Measurements from ENCODE around the gene CRTAC1. TPM values are rescaled to one million over a fixed set of nuclear protein-coding genes. Genes with fewer than 3 reads are reported as not detected.

CRTAC1 gene
- total RNA-seq, 1 donor from 2014 or later = 0.37 TPM

DNA sequence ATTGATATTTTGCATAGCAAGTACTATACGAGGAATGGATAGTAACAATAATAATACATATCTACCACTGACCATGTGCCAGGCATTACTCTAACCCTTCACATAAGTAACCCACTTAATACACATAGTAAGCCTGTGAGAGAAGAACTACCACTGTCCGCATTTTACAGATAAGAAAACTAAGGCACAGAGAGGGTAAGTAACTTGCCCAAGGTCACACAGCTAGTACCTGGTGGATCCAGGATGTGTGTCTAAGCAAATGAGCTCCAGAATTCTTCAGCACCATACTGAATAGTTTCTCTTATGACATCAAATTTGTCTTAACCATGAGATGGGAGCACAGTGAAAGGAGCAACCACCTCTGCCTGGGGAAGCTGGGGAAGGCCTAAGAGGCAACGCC is 10.2 kb downstream of the CRTAC1 start:
- Mint-ChIP-seq H3K36me3 (ENCODE audit: low read depth) (no peaks in the 10 kb centered on the region), H3K27ac (ENCODE audit: unreplicated experiment) (no peak overlapping the region), H3K9me3 (ENCODE audit: low read depth) (no peaks in the 10 kb centered on the region), H3K27me3 (ENCODE audit: low read depth) (peaks cover 70% of the 10 kb centered on the region), H3K4me1 (ENCODE audit: low read depth) (no peaks in the 10 kb centered on the region), H3K4me3 (ENCODE audit: unreplicated experiment) (no peak overlapping the region)
- TF ChIP-seq, protein P1, sequence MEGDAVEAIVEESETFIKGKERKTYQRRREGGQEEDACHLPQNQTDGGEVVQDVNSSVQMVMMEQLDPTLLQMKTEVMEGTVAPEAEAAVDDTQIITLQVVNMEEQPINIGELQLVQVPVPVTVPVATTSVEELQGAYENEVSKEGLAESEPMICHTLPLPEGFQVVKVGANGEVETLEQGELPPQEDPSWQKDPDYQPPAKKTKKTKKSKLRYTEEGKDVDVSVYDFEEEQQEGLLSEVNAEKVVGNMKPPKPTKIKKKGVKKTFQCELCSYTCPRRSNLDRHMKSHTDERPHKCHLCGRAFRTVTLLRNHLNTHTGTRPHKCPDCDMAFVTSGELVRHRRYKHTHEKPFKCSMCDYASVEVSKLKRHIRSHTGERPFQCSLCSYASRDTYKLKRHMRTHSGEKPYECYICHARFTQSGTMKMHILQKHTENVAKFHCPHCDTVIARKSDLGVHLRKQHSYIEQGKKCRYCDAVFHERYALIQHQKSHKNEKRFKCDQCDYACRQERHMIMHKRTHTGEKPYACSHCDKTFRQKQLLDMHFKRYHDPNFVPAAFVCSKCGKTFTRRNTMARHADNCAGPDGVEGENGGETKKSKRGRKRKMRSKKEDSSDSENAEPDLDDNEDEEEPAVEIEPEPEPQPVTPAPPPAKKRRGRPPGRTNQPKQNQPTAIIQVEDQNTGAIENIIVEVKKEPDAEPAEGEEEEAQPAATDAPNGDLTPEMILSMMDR (IDR thresholded peaks at IDR 0.05) = no peak
- DNase-seq (ENCODE audit: low spot score) = no peak

DNA sequence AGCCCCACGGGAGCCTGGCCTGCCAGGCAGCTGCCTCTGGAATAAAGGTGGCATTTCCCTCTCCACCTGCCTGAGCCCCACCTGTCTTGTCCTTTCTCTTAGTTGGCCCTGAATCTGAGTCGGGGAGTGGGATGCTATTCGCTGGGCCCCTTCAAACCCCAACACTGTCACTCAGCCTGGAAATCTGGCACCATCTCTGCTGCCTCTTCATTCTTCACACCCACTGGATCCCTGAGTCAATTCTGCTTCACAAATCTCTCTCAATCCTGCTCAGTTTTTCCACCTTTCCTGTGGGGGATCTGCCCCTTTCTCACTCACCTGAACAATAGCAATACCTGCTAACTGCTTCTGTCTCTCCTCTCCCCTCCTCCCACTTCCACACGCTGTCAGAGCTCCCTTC is 10.6 kb downstream of the CRTAC1 start:
- H3K9me3 Mint-ChIP-seq (ENCODE audit: low read depth) = no peaks in the 10 kb centered on the region
- H3K27ac Mint-ChIP-seq (ENCODE audit: unreplicated experiment) = no peak overlapping the region
- H3K36me3 Mint-ChIP-seq (ENCODE audit: low read depth) = no peaks in the 10 kb centered on the region
- no peak for DNase-seq (ENCODE audit: low spot score)
- no peak overlapping the region for H3K4me3 Mint-ChIP-seq (ENCODE audit: unreplicated experiment)
- TF ChIP-seq, protein P1 (IDR thresholded peaks at IDR 0.05) = no peak
- peaks cover 67% of the 10 kb centered on the region for H3K27me3 Mint-ChIP-seq (ENCODE audit: low read depth)
- no peaks in the 10 kb centered on the region for H3K4me1 Mint-ChIP-seq (ENCODE audit: low read depth)

DNA sequence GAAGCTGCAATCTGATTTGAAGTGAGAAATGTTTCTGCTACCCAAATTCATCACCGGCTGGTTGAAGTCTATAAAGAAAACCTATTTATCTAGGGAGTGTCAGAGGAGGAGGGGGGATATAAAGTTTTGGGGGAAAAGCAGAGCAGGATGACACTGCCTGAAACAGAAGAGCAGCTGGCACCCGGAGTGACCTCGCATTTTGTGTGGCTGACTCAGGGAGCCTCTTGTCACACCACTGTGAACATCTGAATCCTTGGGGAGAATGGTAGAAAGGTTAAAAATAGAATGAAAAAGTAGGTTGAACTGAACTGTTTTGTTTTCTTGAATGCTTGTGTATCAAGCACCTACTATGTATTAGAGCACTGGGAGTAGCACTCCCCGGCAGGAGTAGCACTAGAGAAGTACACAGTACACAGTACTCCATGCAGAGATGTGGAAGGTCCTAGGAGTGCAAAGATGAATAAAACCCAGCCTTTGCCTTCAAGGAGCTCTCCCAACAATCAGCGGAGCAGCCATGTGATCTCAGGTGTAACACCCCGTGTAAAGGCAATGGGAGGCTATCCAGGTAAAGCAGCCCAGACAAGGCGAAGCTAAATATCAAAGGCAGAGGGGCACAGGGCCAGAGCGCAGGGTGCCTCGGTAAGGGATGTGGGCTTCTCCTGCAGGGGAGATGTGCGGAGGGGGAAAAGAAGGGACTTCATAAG is 13.5 kb downstream of the CRTAC1 start:
- H3K4me3 Mint-ChIP-seq (ENCODE audit: unreplicated experiment) = no peak overlapping the region
- H3K27me3 Mint-ChIP-seq (ENCODE audit: low read depth) = peaks cover 68% of the 10 kb centered on the region
- TF ChIP-seq, protein P1 (IDR thresholded peaks at IDR 0.05) = no peak
- no peaks in the 10 kb centered on the region for H3K9me3 Mint-ChIP-seq (ENCODE audit: low read depth)
- no peaks in the 10 kb centered on the region for H3K4me1 Mint-ChIP-seq (ENCODE audit: low read depth)
- H3K27ac Mint-ChIP-seq (ENCODE audit: unreplicated experiment) = no peak overlapping the region
- no peaks in the 10 kb centered on the region for H3K36me3 Mint-ChIP-seq (ENCODE audit: low read depth)
- DNase-seq (ENCODE audit: low spot score) = no peak

DNA sequence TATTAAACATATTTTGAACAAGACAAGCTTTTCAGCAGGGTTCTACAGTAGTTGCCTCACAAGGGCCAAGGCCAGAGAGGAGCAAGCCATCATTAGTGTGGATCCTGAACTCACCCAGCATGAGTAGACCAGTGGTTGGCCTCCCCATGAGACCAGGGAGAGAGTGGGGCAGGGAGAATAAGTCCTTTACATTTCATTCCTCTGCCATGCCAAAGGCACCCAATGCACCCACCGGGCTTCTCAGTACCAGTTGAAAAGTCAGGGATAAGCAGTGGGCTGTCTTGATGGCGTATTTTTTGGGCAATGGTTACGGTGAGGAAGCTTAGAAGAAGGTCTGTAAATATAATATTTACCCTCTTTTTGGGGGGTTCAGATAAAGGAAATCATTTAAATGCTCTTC is 16.6 kb downstream of the CRTAC1 start:
- H3K4me3 Mint-ChIP-seq (ENCODE audit: unreplicated experiment) = no peak overlapping the region
- H3K4me1 Mint-ChIP-seq (ENCODE audit: low read depth) = no peaks in the 10 kb centered on the region
- H3K9me3 Mint-ChIP-seq (ENCODE audit: low read depth) = no peaks in the 10 kb centered on the region
- no peaks in the 10 kb centered on the region for H3K36me3 Mint-ChIP-seq (ENCODE audit: low read depth)
- H3K27me3 Mint-ChIP-seq (ENCODE audit: low read depth) = peaks cover 61% of the 10 kb centered on the region
- DNase-seq (ENCODE audit: low spot score) = no peak
- TF ChIP-seq, protein P1 (IDR thresholded peaks at IDR 0.05) = no peak
- H3K27ac Mint-ChIP-seq (ENCODE audit: unreplicated experiment) = no peak overlapping the region

DNA sequence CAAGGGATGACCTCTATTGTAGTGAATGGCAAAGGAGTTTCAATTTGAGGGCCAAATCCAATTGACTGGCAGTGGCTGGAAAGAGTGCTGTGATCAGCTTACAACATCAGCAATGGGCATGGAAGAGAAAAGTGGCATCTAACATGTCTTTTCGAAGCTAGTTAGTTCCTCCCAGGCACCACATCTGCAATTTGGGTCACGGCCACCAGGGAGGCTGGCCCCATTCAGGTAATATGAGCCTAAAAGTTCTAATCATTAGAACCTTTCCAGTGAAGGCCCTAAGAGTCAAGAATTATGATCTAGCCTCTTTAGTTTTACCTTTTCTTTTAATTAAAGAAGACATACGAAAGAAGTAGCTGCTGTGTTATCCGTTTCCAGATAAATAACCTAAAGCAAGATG is 17.3 kb downstream of the CRTAC1 start:
- Mint-ChIP-seq H3K27me3 (ENCODE audit: low read depth) (peaks cover 60% of the 10 kb centered on the region), H3K36me3 (ENCODE audit: low read depth) (no peaks in the 10 kb centered on the region), H3K9me3 (ENCODE audit: low read depth) (no peaks in the 10 kb centered on the region), H3K4me3 (ENCODE audit: unreplicated experiment) (no peak overlapping the region), H3K27ac (ENCODE audit: unreplicated experiment) (no peak overlapping the region), H3K4me1 (ENCODE audit: low read depth) (no peaks in the 10 kb centered on the region)
- DNase-seq (ENCODE audit: low spot score) = no peak
- TF ChIP-seq, protein P1 (IDR thresholded peaks at IDR 0.05) = no peak
